GM13976 (cell line): Measurements from ENCODE around the gene SEMA6A.

Source experiments
- DNase-seq: peaks from one replicate; pipeline ENCODE4 v3.0.0; 2012; ENCODE audit warnings: low spot score
- CTCF ChIP-seq: IDR thresholded peaks from 2 replicates; pipeline ENCODE4 v1.5.1; 2012; ENCODE audit warnings: borderline replicate concordance, mild to moderate bottlenecking; ENCODE audit not compliant: insufficient read depth; ENCODE audit errors: extremely low read depth, missing control alignments, control extremely low read depth
- in situ Hi-C: fragments of 300-500 bp; cut with MboI; formaldehyde crosslinking; loops from one replicate; pipeline ENCODE4 v1.12.0; 2022; ENCODE audit warnings: low sequenced_read_pairs, mixed read lengths, inconsistent platforms; ENCODE audit not compliant: unreplicated experiment

Gene SEMA6A

GRCh38 chr5:116544531-116545241 lies 29.9 kb downstream of the SEMA6A start:
- in situ Hi-C loops: loop anchor here (25.0 kb wide), 1 partner anchor 407 kb away; no protein-coding TSS in a partner anchor
- no peak for DNase-seq
- no peak for TF ChIP-seq CTCF

- in situ Hi-C loops: loop anchor here (25.0 kb wide), 1 partner anchor 406 kb away; no protein-coding TSS in a partner anchor
- no peak for DNase-seq
- no peak for TF ChIP-seq CTCF
Measured at GRCh38 chr5:116543501-116543900, 31.1 kb downstream of the SEMA6A start.

- in situ Hi-C loops: loop anchor here (25.0 kb wide), 1 partner anchor 405 kb away; no protein-coding TSS in a partner anchor
- DNase-seq: no peak
- no peak for TF ChIP-seq CTCF
Measured at GRCh38 chr5:116542619-116543018, 32.0 kb downstream of the SEMA6A start.

- no peak for DNase-seq
- TF ChIP-seq CTCF: no peak
- in situ Hi-C loops: loop anchor here (25.0 kb wide), 1 partner anchor 402 kb away; no protein-coding TSS in a partner anchor
Measured at GRCh38 chr5:116539222-116539621, 35.4 kb downstream of the SEMA6A start.

- no peak for TF ChIP-seq CTCF
- in situ Hi-C loops: loop anchor here (25.0 kb wide), 1 partner anchor 399 kb away; no protein-coding TSS in a partner anchor
- DNase-seq: no peak
Measured at GRCh38 chr5:116536316-116537083, 38.1 kb downstream of the SEMA6A start.

- in situ Hi-C loops: loop anchor here (25.0 kb wide), 1 partner anchor 398 kb away; no protein-coding TSS in a partner anchor
- TF ChIP-seq CTCF: no peak
- DNase-seq: no peak
Measured at GRCh38 chr5:116534964-116535651, 39.5 kb downstream of the SEMA6A start.
